ENCODE results near the gene KCNK4.
A peak's percentile ranks its signal among the peaks of the same experiment; 100 is the strongest.

Gene KCNK4

DNA sequence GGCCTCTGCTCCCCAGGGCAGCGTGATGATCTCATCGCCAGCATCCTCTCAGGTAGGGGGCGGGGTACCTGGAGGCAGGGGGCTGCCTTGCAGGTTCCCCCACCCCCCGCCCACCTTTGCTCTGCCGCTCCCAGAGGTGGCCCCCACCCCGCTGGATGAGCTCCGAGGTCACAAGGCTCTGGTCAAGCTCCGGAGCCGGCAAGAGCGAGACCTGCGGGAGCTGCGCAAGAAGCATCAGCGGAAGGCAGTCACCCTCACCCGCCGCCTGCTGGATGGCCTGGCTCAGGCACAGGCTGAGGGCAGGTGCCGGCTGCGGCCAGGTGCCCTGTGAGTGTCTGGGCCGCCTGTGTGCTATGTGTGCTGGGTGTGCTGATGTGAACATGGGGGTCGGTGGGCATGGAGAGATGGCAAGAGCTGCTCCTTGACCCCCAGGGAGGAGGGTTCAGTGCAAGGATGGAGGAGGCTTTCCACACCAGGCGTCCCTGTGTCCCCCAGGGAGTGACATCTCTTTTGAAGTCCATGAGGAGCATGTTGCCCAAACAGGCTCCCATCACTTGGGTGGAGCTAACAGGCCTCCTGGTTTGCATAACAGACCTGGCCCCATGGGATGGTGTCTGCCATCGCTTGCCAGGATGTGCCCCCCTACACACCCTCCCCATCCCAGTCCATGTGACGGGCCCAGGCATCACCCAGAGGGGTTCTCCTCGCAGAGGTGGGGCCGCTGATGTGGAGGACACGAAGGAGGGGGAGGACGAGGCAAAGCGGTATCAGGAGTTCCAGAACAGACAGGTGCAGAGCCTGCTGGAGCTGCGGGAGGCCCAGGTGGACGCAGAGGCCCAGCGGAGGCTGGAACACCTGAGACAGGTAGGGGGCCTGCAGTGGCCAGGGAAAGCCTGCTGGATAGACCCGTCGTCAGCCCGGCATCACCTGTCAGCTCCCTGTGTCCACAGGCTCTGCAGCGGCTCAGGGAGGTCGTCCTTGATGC, 25.6 kb upstream of the KCNK4 start:
- Histone ChIP-seq H3K4me3 (ENCODE audit: low read length) (no peak overlapping the region), H3K9me3 (ENCODE audit: control insufficient read depth, low read length) (no peaks in the 10 kb centered on the region), H3K27me3 (ENCODE audit: control insufficient read depth, insufficient read depth, low read length) (no peaks in the 10 kb centered on the region), H3K9ac (ENCODE audit: low read length) (no peak overlapping the region), H3K4me1 (ENCODE audit: control insufficient read depth, insufficient read depth, low read length) (peaks cover 22% of the 10 kb centered on the region), H3K36me3 (ENCODE audit: control insufficient read depth, insufficient read depth, low read length) (peaks cover 12% of the 10 kb centered on the region)

GRCh38 chr11:64266339-64266738, 24.8 kb upstream of the KCNK4 start:
- Histone ChIP-seq H3K36me3 (ENCODE audit: control insufficient read depth, insufficient read depth, low read length) (peaks cover 12% of the 10 kb centered on the region), H3K9ac (ENCODE audit: low read length) (no peak overlapping the region), H3K9me3 (ENCODE audit: control insufficient read depth, low read length) (no peaks in the 10 kb centered on the region), H3K4me1 (ENCODE audit: control insufficient read depth, insufficient read depth, low read length) (peaks cover 22% of the 10 kb centered on the region), H3K4me3 (ENCODE audit: low read length) (no peak overlapping the region), H3K27me3 (ENCODE audit: control insufficient read depth, insufficient read depth, low read length) (no peaks in the 10 kb centered on the region)

DNA sequence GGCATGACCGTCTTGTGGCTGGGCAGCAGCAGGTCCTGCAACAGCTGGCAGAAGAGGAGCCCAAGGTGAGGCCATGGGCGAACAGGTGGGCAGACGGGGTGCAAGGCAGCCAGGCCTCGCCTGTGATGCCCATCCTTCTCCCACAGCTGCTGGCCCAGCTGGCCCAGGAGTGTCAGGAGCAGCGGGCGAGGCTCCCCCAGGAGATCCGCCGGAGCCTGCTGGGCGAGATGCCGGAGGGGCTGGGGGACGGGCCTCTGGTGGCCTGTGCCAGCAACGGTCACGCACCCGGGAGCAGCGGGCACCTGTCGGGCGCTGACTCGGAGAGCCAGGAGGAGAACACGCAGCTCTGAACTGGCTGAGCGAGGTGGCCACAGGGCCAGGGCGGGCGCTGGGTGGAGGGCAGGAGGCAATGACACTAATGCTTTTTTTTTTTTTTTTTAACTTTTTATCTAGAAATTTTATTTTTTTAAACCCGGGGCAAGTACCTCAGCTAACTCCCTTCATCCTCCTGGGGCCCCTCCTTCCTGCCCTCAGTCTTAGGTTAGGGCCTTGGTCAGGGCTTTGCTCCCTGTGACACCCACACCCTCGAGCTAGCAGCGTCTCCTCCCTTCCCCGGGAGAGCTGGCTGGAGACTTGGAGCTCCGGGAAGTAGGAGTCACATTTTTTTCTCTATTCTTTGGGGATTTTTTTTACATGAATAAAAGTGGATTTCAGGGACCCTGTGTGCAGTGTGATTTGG, 23.7 kb upstream of the KCNK4 start:
- H3K27me3 ChIP-seq (ENCODE audit: control insufficient read depth, insufficient read depth, low read length): no peaks in the 10 kb centered on the region
- H3K4me1 ChIP-seq (ENCODE audit: control insufficient read depth, insufficient read depth, low read length): peaks cover 32% of the 10 kb centered on the region
- H3K9me3 ChIP-seq (ENCODE audit: control insufficient read depth, low read length): no peaks in the 10 kb centered on the region
- H3K36me3 ChIP-seq (ENCODE audit: control insufficient read depth, insufficient read depth, low read length): peaks cover 12% of the 10 kb centered on the region
- H3K9ac ChIP-seq (ENCODE audit: low read length): peak overlapping the region; percentile 83
- H3K4me3 ChIP-seq (ENCODE audit: low read length): no peak overlapping the region

- Histone ChIP-seq H3K27me3 (ENCODE audit: control insufficient read depth, insufficient read depth, low read length) (no peaks in the 10 kb centered on the region), H3K9ac (ENCODE audit: low read length) (peak overlapping the region; percentile 83), H3K4me1 (ENCODE audit: control insufficient read depth, insufficient read depth, low read length) (peaks cover 37% of the 10 kb centered on the region), H3K4me3 (ENCODE audit: low read length) (no peak overlapping the region), H3K9me3 (ENCODE audit: control insufficient read depth, low read length) (no peaks in the 10 kb centered on the region), H3K36me3 (ENCODE audit: control insufficient read depth, insufficient read depth, low read length) (peaks cover 6% of the 10 kb centered on the region)
Measured at GRCh38 chr11:64268025-64268892, 22.8 kb upstream of the KCNK4 start.

DNA sequence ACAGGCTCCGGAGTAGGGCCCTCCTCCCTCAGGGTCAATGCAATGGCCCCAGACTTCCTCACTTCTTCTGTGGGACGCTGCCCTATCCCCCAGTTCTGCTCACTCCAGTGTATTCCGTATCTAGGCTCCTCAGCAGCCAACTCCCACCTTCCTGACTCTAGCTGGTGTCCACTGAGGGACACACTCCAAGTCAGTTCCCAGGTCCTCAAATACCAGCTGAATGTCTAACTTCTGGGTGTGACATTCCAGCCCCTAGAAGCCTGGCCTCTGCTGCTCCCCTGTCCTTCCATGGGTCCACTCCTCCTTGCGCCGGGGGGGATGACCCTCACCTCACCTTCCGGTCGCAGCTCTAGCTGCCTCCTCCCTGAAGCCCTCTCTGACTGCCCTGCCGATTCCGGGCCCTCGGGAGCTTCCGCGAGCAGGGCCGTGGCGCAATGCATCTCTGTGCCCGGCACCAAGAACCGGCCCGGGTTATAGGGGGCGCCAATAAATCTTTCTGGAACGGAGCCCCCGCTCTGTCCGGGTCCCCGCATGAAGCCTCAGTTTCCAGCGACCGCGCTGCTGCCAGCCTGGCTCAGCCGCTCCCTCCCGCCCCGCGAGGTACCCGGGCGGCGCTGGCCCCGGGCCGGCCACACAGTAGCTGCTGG, 22.1 kb upstream of the KCNK4 start:
- Histone ChIP-seq H3K27me3 (ENCODE audit: control insufficient read depth, insufficient read depth, low read length) (no peaks in the 10 kb centered on the region), H3K9ac (ENCODE audit: low read length) (peak overlapping the region; percentile 83), H3K4me1 (ENCODE audit: control insufficient read depth, insufficient read depth, low read length) (peaks cover 43% of the 10 kb centered on the region), H3K36me3 (ENCODE audit: control insufficient read depth, insufficient read depth, low read length) (no peaks in the 10 kb centered on the region), H3K4me3 (ENCODE audit: low read length) (peak overlapping the region; percentile 83), H3K9me3 (ENCODE audit: control insufficient read depth, low read length) (no peaks in the 10 kb centered on the region)

GRCh38 chr11:64269540-64270220, 21.4 kb upstream of the KCNK4 start:
- no peaks in the 10 kb centered on the region for H3K36me3 ChIP-seq (ENCODE audit: control insufficient read depth, insufficient read depth, low read length)
- H3K27me3 ChIP-seq (ENCODE audit: control insufficient read depth, insufficient read depth, low read length): no peaks in the 10 kb centered on the region
- peak overlapping the region; percentile 83 for H3K4me3 ChIP-seq (ENCODE audit: low read length)
- H3K9me3 ChIP-seq (ENCODE audit: control insufficient read depth, low read length): no peaks in the 10 kb centered on the region
- H3K4me1 ChIP-seq (ENCODE audit: control insufficient read depth, insufficient read depth, low read length): peaks cover 49% of the 10 kb centered on the region
- peak overlapping the region; percentile 84 for H3K9ac ChIP-seq (ENCODE audit: low read length)

GRCh38 chr11:64275031-64275800, 15.9 kb upstream of the KCNK4 start:
- Histone ChIP-seq H3K9me3 (ENCODE audit: control insufficient read depth, low read length) (no peaks in the 10 kb centered on the region), H3K4me1 (ENCODE audit: control insufficient read depth, insufficient read depth, low read length) (peaks cover 53% of the 10 kb centered on the region), H3K27me3 (ENCODE audit: control insufficient read depth, insufficient read depth, low read length) (no peaks in the 10 kb centered on the region), H3K4me3 (ENCODE audit: low read length) (no peak overlapping the region), H3K9ac (ENCODE audit: low read length) (no peak overlapping the region), H3K36me3 (ENCODE audit: control insufficient read depth, insufficient read depth, low read length) (peaks cover 7% of the 10 kb centered on the region)

GRCh38 chr11:64275841-64276240, 15.3 kb upstream of the KCNK4 start:
- Histone ChIP-seq H3K4me1 (ENCODE audit: control insufficient read depth, insufficient read depth, low read length) (peaks cover 53% of the 10 kb centered on the region), H3K27me3 (ENCODE audit: control insufficient read depth, insufficient read depth, low read length) (no peaks in the 10 kb centered on the region), H3K4me3 (ENCODE audit: low read length) (no peak overlapping the region), H3K36me3 (ENCODE audit: control insufficient read depth, insufficient read depth, low read length) (peaks cover 7% of the 10 kb centered on the region), H3K9ac (ENCODE audit: low read length) (no peak overlapping the region), H3K9me3 (ENCODE audit: control insufficient read depth, low read length) (no peaks in the 10 kb centered on the region)

DNA sequence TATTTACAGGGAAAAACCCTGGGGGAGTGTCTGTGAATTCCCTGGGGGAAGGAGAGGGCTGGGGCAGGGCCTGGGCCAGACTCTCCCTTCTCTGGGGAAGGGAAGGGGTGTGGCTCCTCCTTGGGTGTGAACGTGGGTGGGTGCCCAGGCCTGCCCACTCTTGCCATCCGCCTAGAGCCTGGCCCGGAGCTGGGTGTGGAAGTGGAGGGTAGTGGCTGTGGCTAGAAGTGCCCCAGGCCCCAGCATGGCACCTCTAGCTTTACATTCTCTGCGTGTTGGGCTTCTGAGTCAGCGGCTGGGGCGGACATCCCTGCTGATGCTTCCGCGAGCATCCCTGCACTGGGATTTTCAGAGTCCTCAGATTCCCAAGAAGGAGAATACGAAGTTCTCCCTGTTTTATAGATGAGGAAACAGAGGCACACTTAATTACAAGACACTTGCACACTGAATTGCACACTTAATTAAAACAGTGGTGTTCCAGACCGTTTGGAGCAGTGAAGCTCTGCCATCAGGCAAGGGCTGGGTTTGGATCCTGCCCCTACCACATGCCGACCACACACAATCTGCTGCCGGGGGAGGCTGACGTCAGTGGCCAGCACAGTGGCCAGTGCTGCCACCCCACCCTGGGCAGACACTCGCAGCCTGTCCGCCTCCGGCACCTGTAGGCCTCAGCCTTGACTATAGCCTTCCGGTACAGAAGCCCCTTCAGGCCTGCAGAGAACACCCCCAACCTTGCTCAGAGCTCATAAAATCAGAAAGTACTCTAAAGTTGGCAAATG, 14.3 kb upstream of the KCNK4 start:
- no peak overlapping the region for H3K9ac ChIP-seq (ENCODE audit: low read length)

DNA sequence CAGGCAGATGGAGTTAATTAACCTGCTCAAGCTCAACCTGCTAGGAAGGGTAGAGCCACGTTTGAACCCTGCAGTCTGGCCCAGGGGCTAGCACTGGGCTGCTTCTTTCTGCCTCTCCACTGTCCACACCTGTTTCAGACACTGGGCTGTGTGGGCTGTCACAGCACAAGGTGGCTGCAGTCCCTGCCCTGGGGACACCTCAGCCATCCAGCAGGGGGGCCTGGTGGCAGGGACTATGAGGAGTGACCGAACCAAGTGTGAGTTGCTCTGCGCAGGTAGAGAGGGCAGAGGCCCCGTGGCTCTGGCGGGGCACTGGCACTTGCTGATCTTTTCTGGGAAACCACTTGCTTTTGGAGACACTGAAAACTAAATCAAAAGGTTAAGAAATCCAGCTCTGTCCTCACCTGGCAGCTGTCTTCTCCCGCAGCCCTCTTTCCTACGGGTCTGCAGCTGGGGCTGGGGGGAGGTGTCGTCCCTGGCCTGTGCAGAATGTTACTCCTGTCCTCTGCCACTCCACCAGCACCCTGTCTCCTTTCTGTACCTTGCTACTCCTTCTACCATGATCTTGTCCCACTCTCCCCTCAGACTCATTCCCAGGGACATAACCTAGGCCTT, 12.4 kb upstream of the KCNK4 start:
- Histone ChIP-seq H3K4me3 (ENCODE audit: low read length) (no peak overlapping the region), H3K36me3 (ENCODE audit: control insufficient read depth, insufficient read depth, low read length) (peaks cover 7% of the 10 kb centered on the region), H3K9me3 (ENCODE audit: control insufficient read depth, low read length) (no peaks in the 10 kb centered on the region), H3K27me3 (ENCODE audit: control insufficient read depth, insufficient read depth, low read length) (no peaks in the 10 kb centered on the region), H3K9ac (ENCODE audit: low read length) (no peak overlapping the region), H3K4me1 (ENCODE audit: control insufficient read depth, insufficient read depth, low read length) (peaks cover 52% of the 10 kb centered on the region)

More for the DNA sequence above, 14.3 kb upstream of the KCNK4 start:
- Histone ChIP-seq H3K4me1 (ENCODE audit: control insufficient read depth, insufficient read depth, low read length) (peaks cover 49% of the 10 kb centered on the region), H3K36me3 (ENCODE audit: control insufficient read depth, insufficient read depth, low read length) (peaks cover 7% of the 10 kb centered on the region), H3K27me3 (ENCODE audit: control insufficient read depth, insufficient read depth, low read length) (no peaks in the 10 kb centered on the region), H3K4me3 (ENCODE audit: low read length) (no peak overlapping the region), H3K9me3 (ENCODE audit: control insufficient read depth, low read length) (no peaks in the 10 kb centered on the region)

Measured in mucosa of stomach (tissue), 1 donor.